ENCODE data around the gene AJM1. TPM values are rescaled to one million over a fixed set of nuclear protein-coding genes. Genes with fewer than 3 reads are reported as not detected.

The AJM1 gene
- total RNA-seq, 4 donors from 2014 or later, result 0.32 to 2.3 (median 1.0) TPM

DNA sequence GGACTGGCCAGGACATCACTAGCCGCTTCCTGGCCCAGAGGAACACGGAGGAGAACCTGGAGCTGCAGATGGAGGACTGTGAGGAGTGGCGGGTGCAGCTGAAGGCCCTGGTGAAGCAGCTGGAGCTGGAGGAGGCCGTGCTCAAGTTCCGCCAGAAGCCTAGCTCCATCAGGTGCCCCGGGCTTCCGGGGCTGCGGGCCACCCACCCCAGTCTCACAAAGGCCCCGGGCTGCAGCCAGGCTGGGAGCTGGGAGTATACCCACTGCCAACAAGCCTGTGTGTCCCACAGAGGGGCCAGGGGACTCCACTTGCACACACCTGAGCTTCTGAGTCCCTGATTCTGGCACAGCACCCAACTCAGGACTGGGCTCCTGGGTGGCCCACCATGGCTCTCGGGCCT, 36.2 kb upstream of the AJM1 start:
- H3K27me3 ChIP-seq, result peaks cover 0 to 23% (median 1%) of the 10 kb centered on the region in 4 donors
- TF ChIP-seq CTCF (IDR thresholded peaks at IDR 0.05), result no peak
- no peak for TF ChIP-seq POLR2A (IDR thresholded peaks at IDR 0.05)
- H3K9me3 ChIP-seq, result no peaks in the 10 kb centered on the region
- no peak overlapping the region for H3K27ac ChIP-seq
- WGBS, 2 donors, result 88 to 89% methylated on average over 5 to 7 of the region's 10 CpGs
- intact Hi-C loops (cut with DNase I), result no loop called here
- H3K4me1 ChIP-seq, result peaks cover 27 to 53% (median 32%) of the 10 kb centered on the region in 3 donors
- DNase-seq, result no peak
- no peak overlapping the region for H3K4me3 ChIP-seq
- peaks cover 0 to 26% (median 0%) of the 10 kb centered on the region in 3 donors for H3K36me3 ChIP-seq

- Histone ChIP-seq H3K4me1 (peaks cover 27 to 52% (median 27%) of the 10 kb centered on the region in 3 donors), H3K36me3 (peaks cover 0 to 30% (median 0%) of the 10 kb centered on the region in 3 donors), H3K27me3 (peaks cover 0 to 17% (median 1%) of the 10 kb centered on the region in 4 donors), H3K27ac (peak overlapping the region; percentile 86 to 96 (median 92)), H3K9me3 (no peaks in the 10 kb centered on the region), H3K4me3 (peak overlapping the region; percentile 84 to 98 (median 89))
- no peak for DNase-seq
- WGBS, 2 donors, result 42 to 69% methylated on average over 12 to 13 of the region's 25 CpGs
- TF ChIP-seq POLR2A (IDR thresholded peaks at IDR 0.05) (no peak), CTCF (IDR thresholded peaks at IDR 0.05) (no peak)
- intact Hi-C loops (cut with DNase I), result no loop called here
Measured at GRCh38 chr9:136806631-136807201, 35.6 kb upstream of the AJM1 start.

GRCh38 chr9:136807281-136808074, 34.8 kb upstream of the AJM1 start, which contains the start of gene RABL6:
TSS of gene RABL6 (plus strand) at chr9:136807948. CDS start at chr9:136808197, 249 bp downstream.
- H3K36me3 ChIP-seq, result peaks cover 0 to 38% (median 0%) of the 10 kb centered on the region in 3 donors
- TF ChIP-seq POLR2A (IDR thresholded peaks at IDR 0.05), result peak in 3 of 4 donors; percentile 35 to 77 (median 56)
- TF ChIP-seq CTCF (IDR thresholded peaks at IDR 0.05), result peak in 1 of 6 experiments; percentile 21
- peaks cover 0 to 9% (median 0%) of the 10 kb centered on the region in 4 donors for H3K27me3 ChIP-seq
- WGBS, 2 donors, result 0 to 2% methylated on average over 3 to 10 of the region's 96 CpGs
- H3K9me3 ChIP-seq, result no peaks in the 10 kb centered on the region
- peak within 1 kb of the TSS; percentile 84 to 98 (median 89) for H3K4me3 ChIP-seq
- no peak for DNase-seq
- H3K27ac ChIP-seq, result peak within 1 kb of the TSS; percentile 86 to 96 (median 92)
- intact Hi-C loops (cut with DNase I), result no loop called here
- peaks cover 27 to 57% (median 27%) of the 10 kb centered on the region in 3 donors for H3K4me1 ChIP-seq

- intact Hi-C loops (cut with DNase I), result no loop called here
- H3K36me3 ChIP-seq, result peaks cover 0 to 45% (median 0%) of the 10 kb centered on the region in 3 donors
- no peak for DNase-seq
- TF ChIP-seq CTCF (IDR thresholded peaks at IDR 0.05), result no peak
- TF ChIP-seq POLR2A (IDR thresholded peaks at IDR 0.05), result no peak
- peaks cover 27 to 57% (median 27%) of the 10 kb centered on the region in 3 donors for H3K4me1 ChIP-seq
- no peaks in the 10 kb centered on the region for H3K9me3 ChIP-seq
- peak overlapping the region; percentile 84 to 98 (median 89) for H3K4me3 ChIP-seq
- 0 to 2% methylated on average over 2 to 15 of the region's 93 CpGs for WGBS, 2 donors
- H3K27ac ChIP-seq, result peak overlapping the region; percentile 86 to 96 (median 92)
- H3K27me3 ChIP-seq, result peaks cover 0 to 3% (median 0%) of the 10 kb centered on the region in 4 donors
Measured at GRCh38 chr9:136808075-136808805, 34.0 kb upstream of the AJM1 start.

Data from esophagus squamous epithelium (tissue), 5 donors.